HL-60 (cell line): ENCODE results near the gene ZIC4.

Source experiments
- DNase-seq, 2 experiments: peaks; one replicate each; pipeline ENCODE4 v3.0.0-alpha.2; 2010 to 2020; ENCODE audit warnings: low read depth in 1 of 2, low spot score in 1 of 2
- H3K27ac ChIP-seq: fragments of 250-450 bp; sonication (Bioruptor Pico); replicated peaks from 2 replicates; pipeline ENCODE4 v1.5.1; 2020; ENCODE audit warnings: mild to moderate bottlenecking, moderate library complexity
- H3K27me3 ChIP-seq: fragments of 250-450 bp; sonication (Bioruptor Pico); 2 replicates; pipeline ENCODE4 v1.5.1; 2021; ENCODE audit warnings: mild to moderate bottlenecking, moderate library complexity; ENCODE audit not compliant: insufficient read depth, poor library complexity, severe bottlenecking
- H3K4me3 ChIP-seq: replicated peaks from 2 replicates; pipeline ENCODE4 v1.5.1; 2011; ENCODE audit warnings: mild to moderate bottlenecking, control low read depth, low read length; ENCODE audit not compliant: insufficient read depth
- GABPA ChIP-seq: IDR thresholded peaks from 2 replicates; pipeline ENCODE4 v1.6.1; 2012; ENCODE audit warnings: low read depth
- POLR2AphosphoS5 ChIP-seq: IDR thresholded peaks from 2 replicates; pipeline ENCODE4 v1.6.1; 2012; ENCODE audit warnings: low read depth
- REST ChIP-seq: IDR thresholded peaks from 2 replicates; pipeline ENCODE4 v1.6.1; 2012; ENCODE audit warnings: low read depth; ENCODE audit not compliant: insufficient replicate concordance
- SPI1 ChIP-seq: IDR thresholded peaks from 2 replicates; pipeline ENCODE4 v1.6.1; 2012; ENCODE audit warnings: low read depth, mild to moderate bottlenecking, borderline replicate concordance
- TF ChIP-seq, protein P1 (sequence below): IDR thresholded peaks from one replicate; pipeline ENCODE4 v1.5.1; 2011; ENCODE audit warnings: low read length, control low read depth, inconsistent platforms; ENCODE audit not compliant: insufficient read depth

ZIC4 gene

GRCh38 chr3:147404800-147405230 lies 1.5 kb downstream of the ZIC4 start:
- Histone ChIP-seq H3K27ac (no peak overlapping the region), H3K4me3 (no peak overlapping the region), H3K27me3 (peaks cover 57% of the 10 kb centered on the region)
- TF ChIP-seq SPI1: no peak
- no peak for TF ChIP-seq REST
- no peak for TF ChIP-seq GABPA
- TF ChIP-seq, protein P1, sequence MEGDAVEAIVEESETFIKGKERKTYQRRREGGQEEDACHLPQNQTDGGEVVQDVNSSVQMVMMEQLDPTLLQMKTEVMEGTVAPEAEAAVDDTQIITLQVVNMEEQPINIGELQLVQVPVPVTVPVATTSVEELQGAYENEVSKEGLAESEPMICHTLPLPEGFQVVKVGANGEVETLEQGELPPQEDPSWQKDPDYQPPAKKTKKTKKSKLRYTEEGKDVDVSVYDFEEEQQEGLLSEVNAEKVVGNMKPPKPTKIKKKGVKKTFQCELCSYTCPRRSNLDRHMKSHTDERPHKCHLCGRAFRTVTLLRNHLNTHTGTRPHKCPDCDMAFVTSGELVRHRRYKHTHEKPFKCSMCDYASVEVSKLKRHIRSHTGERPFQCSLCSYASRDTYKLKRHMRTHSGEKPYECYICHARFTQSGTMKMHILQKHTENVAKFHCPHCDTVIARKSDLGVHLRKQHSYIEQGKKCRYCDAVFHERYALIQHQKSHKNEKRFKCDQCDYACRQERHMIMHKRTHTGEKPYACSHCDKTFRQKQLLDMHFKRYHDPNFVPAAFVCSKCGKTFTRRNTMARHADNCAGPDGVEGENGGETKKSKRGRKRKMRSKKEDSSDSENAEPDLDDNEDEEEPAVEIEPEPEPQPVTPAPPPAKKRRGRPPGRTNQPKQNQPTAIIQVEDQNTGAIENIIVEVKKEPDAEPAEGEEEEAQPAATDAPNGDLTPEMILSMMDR: no peak
- no peak for TF ChIP-seq POLR2AphosphoS5
- no peak for DNase-seq

DNA sequence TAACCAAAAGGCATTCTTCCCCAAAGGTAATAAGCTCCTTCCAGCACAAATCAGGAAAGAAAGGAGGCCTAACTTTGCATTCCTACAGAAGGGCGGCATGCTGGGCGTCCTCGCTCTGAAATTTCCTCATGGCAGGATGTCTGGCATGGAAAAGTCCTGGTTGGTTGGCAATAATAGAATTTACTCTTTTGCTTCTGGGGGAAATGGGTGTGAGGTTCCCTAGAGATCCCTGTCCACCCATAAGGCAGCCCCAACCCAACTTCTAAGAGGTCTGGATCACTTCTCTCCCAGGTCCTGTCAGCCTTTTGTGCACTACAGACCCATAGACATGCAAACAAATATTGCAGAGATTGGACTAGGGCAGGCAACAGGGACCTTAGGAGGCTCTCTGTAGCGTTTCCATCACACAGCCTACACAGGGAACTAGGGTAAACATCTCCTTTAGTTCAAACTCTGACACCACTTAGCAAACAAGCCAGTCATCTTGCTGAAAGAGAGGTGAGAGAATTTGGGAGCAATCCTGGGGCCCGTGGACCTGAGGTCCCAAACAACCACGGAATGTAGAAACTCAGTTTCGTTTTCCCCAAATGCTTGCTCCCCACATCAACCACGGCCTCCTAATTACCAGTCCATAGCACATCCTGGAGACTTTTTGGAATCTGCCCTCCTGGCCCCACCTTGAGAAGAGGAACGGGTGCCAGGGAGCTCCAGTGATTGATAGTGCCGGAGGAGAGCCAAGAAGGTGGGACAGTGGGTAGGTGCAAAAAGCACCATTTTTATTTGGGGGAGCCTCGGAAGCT lies 2.1 kb downstream of the ZIC4 start:
- peaks cover 54% of the 10 kb centered on the region for H3K27me3 ChIP-seq
- no peak overlapping the region for H3K27ac ChIP-seq
- TF ChIP-seq POLR2AphosphoS5 (no peak), GABPA (no peak), REST (no peak), SPI1 (no peak)
- TF ChIP-seq, protein P1: no peak
- DNase-seq: no peak
- no peak overlapping the region for H3K4me3 ChIP-seq

- TF ChIP-seq POLR2AphosphoS5 (no peak), SPI1 (no peak), GABPA (no peak), REST (no peak)
- TF ChIP-seq, protein P1: no peak
Measured at GRCh38 chr3:147403511-147403910, 2.8 kb downstream of the ZIC4 start.

More at GRCh38 chr3:147403511-147403910, 2.8 kb downstream of the ZIC4 start:
- no peak overlapping the region for H3K4me3 ChIP-seq
- H3K27me3 ChIP-seq: peaks cover 56% of the 10 kb centered on the region
- H3K27ac ChIP-seq: no peak overlapping the region
- no peak for DNase-seq
